Muscle of leg (tissue), 11 donors: ENCODE data around the gene ATG4B. TPM values are rescaled to one million over a fixed set of nuclear protein-coding genes. Genes with fewer than 3 reads are reported as not detected.

ENCODE experiments used
- DNase-seq: peaks from one replicate; pipeline ENCODE4 v3.0.0; 2013
- H3K27ac ChIP-seq: one replicate; pipeline ENCODE4 v1.5.1; 2013; ENCODE audit warnings: mild to moderate bottlenecking, low read length, control low read depth
- H3K27me3 ChIP-seq: one replicate; pipeline ENCODE4 v1.6.1; 2013; ENCODE audit warnings: low read length; ENCODE audit not compliant: control insufficient read depth, insufficient read depth
- H3K36me3 ChIP-seq: one replicate; pipeline ENCODE4 v1.6.1; 2013; ENCODE audit warnings: low read length; ENCODE audit not compliant: control insufficient read depth, insufficient read depth
- H3K4me1 ChIP-seq: one replicate; pipeline ENCODE4 v1.6.1; 2013; ENCODE audit warnings: low read length; ENCODE audit not compliant: control insufficient read depth, insufficient read depth
- H3K4me3 ChIP-seq: one replicate; pipeline ENCODE4 v1.5.1; 2013; ENCODE audit warnings: low read length, control low read depth
- H3K9me3 ChIP-seq: replicated peaks from 2 replicates; pipeline ENCODE4 v1.6.1; 2013; ENCODE audit warnings: low read depth, low read length; ENCODE audit not compliant: control insufficient read depth
- WGBS: methylation state at CpG from one replicate; pipeline ENCODE4 v1.1.5; 2013; ENCODE audit warnings: missing lambda C conversion rate; ENCODE audit not compliant: insufficient coverage; 5-methylcytosine and 5-hydroxymethylcytosine counted together
- polyA plus RNA-seq, 8 donors: library from polyadenylated mRNA; unstranded; fragments of 120-200 nt; gene quantifications; one replicate each; pipeline versions ENCODE4 v1.2.1 to v1.2.3, GENCODE V29; 2013; ENCODE audit warnings: inconsistent platforms in 1 of 8, low replicate concordance in 1 of 8; ENCODE audit not compliant: insufficient read length in 8 of 8, insufficient read depth in 1 of 8
- total RNA-seq: library from RNA; stranded (reverse); fragments of 120-200 nt; gene quantifications from one replicate; pipeline ENCODE4 v1.2.4, GENCODE V29; 2013

Gene ATG4B
- total and polyA plus RNA-seq, 9 donors, result 36.5 to 74.3 (median 55.3) TPM

DNA sequence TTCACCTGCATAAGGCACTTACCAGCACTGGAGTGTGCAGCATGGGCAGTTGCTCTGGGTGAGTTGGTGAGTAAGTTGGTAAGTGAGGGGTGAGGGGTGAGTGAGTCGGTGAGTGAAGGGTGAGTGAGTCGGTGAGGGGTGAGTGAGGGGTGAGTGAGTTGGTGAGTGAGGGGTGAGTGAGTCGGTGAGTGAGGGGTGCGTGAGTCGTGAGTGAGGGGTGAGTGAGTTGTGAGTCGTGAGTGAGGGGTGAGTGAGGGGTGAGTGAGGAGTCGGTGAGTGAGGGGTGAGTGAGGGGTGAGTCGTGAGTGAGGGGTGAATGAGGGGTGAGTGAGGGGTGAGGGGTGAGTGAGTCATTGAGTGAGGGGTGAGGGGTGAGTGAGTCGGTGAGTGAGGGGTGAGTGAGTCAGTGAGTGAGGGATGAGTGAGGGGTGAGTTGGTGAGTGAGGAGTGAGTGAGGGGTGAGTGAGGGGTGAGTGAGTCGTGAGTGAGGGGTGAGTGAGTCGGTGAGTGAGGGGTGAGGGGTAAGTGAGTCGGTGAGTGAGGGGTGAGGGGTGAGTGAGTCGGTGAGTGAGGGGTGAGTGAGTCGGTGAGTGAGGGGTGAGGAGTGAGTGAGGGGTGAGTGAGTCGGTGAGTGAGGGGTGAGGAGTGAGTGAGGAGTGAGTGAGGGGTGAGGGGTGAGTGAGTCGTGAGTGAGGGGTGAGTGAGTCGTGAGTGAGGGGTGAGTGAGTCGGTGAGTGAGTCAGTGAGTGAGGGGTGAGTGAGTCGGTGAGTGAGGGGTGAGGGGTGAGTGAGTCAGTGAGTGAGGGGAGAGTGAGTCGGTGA lies 17.7 kb upstream of the ATG4B start:
- WGBS, result 94% methylated on average over 17 of the region's 20 CpGs
- Histone ChIP-seq H3K27me3 (no peaks in the 10 kb centered on the region), H3K36me3 (no peaks in the 10 kb centered on the region), H3K4me3 (no peak overlapping the region), H3K9me3 (peaks cover 3% of the 10 kb centered on the region), H3K4me1 (peaks cover 24% of the 10 kb centered on the region), H3K27ac (no peak overlapping the region)
- no peak for DNase-seq

DNA sequence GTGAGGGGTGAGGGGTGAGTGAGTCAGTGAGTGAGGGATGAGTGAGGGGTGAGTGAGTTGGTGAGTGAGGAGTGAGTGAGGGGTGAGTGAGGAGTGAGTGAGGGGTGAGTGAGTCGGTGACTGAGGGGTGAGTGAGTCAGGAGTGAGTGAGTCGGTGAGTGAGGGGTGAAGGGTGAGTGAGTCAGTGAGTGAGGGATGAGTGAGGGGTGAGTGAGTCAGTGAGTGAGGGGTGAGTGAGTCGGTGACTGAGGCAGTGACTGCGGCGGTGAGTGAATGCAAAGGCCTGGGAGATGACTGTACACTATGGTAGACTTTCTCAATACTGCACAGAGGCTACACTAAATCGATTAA lies 17.1 kb upstream of the ATG4B start:
- no peak overlapping the region for H3K4me3 ChIP-seq
- no peaks in the 10 kb centered on the region for H3K36me3 ChIP-seq
- no peak for DNase-seq
- H3K27me3 ChIP-seq, result no peaks in the 10 kb centered on the region
- H3K27ac ChIP-seq, result no peak overlapping the region
- WGBS, result 98% methylated on average over 3 of the region's 6 CpGs
- peaks cover 3% of the 10 kb centered on the region for H3K9me3 ChIP-seq
- H3K4me1 ChIP-seq, result peaks cover 22% of the 10 kb centered on the region

DNA sequence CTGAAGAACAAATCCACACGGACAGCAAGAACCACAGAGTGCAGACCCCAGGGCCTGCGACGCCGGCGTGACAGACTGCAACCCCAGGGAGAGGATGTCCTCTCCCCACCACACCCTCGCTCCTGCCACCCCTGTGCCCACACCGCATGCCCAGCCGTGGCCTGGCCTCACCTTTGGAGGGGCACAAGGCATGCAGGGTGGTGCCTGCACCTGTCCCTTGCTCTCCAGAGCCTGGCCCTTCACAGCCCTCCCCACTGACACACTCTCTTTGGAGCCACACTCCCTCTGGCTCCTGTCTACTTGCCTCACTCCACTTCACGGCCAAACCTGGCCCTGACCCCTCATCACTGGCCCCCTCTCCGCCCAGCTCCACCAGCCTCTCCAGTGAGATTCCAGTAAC lies 9.8 kb upstream of the ATG4B start:
- Histone ChIP-seq H3K27ac (no peak overlapping the region), H3K9me3 (no peaks in the 10 kb centered on the region), H3K4me1 (no peaks in the 10 kb centered on the region), H3K36me3 (peaks cover 36% of the 10 kb centered on the region), H3K27me3 (no peaks in the 10 kb centered on the region), H3K4me3 (no peak overlapping the region)
- WGBS, result 86% methylated on average over 10 of the region's 10 CpGs
- DNase-seq, result no peak

DNA sequence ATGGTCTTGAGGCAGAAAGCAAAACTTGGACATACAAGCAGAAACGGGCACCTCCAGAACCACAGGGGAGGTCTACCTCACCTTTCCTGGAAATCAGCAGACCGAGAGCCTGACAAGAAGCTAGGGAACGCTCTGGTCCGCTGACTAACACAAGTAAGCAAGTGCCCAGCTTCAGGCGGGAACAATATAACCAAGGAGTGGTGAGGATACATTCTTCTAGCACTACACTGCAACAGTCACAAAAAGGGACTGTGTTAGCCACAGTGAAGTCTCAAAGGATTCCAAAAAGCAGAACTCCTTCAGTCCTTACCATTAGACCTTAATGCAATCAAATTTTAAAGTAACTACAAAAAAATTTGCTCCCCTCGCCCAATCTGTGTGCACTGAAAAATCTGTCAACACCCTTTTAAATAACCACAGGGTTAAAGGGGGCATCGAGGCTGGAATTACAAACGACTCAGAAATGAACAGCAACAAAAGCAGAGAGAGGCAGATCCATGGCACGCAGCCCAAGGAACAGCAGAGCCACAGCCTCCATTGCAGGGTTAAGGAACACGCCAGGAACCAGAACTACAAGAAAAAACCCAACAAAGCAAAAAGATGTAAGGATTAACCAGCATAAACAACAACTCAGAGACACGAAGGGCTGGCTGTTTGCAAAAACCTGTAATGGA lies 7.6 kb upstream of the ATG4B start:
- Histone ChIP-seq H3K4me1 (peaks cover 3% of the 10 kb centered on the region), H3K36me3 (peaks cover 53% of the 10 kb centered on the region), H3K27me3 (no peaks in the 10 kb centered on the region), H3K9me3 (no peaks in the 10 kb centered on the region), H3K27ac (no peak overlapping the region), H3K4me3 (no peak overlapping the region)
- WGBS, result 74% methylated on average over 5 of the region's 11 CpGs
- no peak for DNase-seq

DNA sequence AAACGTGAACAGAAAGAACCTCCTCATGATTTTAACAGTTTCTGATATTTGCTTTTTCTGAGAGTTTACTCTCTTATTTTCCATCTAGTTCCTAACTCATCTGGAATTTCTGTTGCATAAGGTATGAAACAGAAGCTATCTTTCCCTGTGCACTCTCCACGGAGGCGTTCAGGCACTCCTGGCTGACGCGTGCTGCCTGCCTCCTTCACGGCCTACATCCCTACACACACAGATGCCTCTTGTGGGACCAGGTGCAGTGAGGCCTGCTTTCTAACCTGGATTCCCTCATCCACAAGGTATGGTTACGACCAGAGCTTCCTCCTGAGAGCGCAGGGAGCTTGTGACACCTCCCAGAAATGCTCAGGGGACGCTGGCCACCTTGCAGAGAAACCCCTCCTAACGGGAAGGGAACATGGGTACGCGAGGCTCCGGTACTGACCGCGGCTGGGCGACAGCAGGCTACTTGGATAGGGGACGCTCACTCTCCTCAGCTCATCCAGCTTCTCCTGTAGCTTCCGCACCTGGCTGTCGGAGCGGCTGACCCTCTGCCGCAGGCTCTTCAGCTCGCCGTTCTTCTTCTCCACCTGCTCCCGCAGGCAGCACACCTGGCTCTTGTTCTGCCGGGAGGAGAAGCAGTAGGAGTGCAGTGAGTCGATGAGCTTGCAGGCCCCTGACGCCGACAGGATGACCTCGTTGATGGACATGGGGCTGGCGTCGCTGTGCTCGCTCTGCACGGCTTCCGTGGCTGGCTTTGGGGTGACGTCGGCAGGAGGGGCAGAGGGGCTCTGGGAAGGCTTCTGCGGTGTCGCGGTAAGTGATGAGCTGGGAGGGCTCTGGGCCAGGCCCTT lies 4.8 kb upstream of the ATG4B start:
- Histone ChIP-seq H3K4me3 (no peak overlapping the region), H3K27me3 (no peaks in the 10 kb centered on the region), H3K9me3 (no peaks in the 10 kb centered on the region), H3K4me1 (peaks cover 8% of the 10 kb centered on the region), H3K36me3 (peaks cover 47% of the 10 kb centered on the region), H3K27ac (no peak overlapping the region)
- WGBS, result 93% methylated on average over 37 of the region's 39 CpGs
- no peak for DNase-seq

DNA sequence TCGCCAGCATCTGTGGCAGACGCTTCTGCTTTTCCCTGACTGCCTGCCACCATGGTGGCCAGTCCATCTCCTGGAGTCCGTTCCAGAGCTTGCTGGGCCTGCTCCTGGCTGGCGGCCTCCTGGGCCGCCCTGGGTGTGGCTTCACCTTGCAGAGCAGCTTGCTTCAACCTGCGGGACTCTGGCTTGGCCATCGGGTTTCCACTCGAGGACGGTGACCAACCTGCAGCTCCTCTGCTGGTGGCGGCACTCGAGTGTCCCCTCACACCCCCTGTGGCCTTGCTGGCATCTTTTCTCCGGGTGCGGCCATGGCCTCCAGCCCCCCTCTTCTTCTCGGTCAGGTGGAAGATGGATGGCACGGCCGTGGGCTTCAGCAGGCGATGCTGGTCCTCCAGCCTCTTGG lies 3.9 kb upstream of the ATG4B start:
- WGBS, result 92% methylated on average over 11 of the region's 17 CpGs
- Histone ChIP-seq H3K27ac (no peak overlapping the region), H3K36me3 (peaks cover 45% of the 10 kb centered on the region), H3K4me3 (no peak overlapping the region), H3K9me3 (no peaks in the 10 kb centered on the region), H3K4me1 (peaks cover 11% of the 10 kb centered on the region), H3K27me3 (no peaks in the 10 kb centered on the region)
- no peak for DNase-seq

DNA sequence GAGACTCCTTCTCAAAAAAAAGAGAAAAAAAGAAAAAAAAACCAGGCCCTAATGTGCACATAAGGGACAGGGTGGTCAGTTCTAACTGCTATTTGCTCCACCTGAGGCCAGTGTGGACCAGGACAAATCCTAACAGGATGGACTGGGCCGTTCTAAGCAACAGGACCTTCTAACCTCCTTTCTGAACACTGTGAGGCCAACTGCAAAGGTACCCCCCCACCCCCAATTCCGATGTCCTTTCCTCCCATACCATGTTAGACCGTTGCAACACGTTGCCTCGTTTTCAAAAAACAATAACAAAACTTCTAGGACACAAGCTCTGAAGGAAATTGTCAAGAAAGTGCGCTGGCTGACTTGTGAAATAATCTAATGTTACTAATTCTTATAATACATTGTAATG lies 1.7 kb upstream of the ATG4B start:
- Histone ChIP-seq H3K9me3 (peaks cover 3% of the 10 kb centered on the region), H3K27me3 (no peaks in the 10 kb centered on the region), H3K27ac (no peak overlapping the region), H3K36me3 (peaks cover 46% of the 10 kb centered on the region), H3K4me3 (peak overlapping the region; percentile 80), H3K4me1 (peaks cover 20% of the 10 kb centered on the region)
- WGBS, result 40% methylated on average over 1 of the region's 6 CpGs
- no peak for DNase-seq

DNA sequence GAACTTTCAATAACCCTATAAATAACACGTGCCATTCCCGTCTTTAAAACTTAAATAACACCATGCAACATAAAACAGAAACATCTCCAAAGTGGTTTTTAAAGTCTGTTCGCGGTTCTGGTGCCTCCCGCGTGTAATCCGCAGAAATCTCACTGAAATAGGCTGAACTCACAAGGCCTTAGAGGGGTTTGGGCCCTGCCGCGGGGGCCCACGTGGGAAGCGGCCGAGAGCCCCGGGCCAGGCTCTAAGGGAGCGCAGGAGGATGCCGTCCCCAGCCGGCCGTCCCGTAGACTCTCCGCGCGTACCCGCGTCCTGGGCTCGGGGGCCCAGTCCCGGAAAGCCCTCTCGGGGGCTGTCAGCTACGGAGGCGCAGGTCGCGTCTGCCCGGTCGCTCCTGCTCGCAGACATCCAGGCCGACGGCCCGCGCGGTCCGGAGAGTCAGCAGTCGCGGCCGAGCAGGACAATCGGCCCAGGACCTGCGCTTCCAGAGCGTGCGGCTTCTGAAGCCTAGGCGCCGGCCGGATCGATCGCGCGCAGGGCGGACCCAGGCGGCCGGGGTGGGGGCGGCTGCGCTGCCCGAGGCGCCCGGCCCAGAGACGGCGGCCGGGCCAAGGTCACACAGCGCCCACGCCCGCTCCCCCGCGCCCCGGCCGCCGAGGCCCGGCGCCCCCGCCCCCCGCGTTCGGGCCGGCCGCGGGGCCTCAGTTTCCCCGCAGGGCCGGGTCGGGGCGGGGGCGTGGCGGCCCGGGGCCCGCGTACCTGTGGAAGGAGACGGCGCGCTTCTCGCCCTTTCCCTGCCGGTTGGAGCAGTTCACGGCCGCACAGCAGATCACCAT lies 1.1 kb upstream of the ATG4B start:
- no peaks in the 10 kb centered on the region for H3K27me3 ChIP-seq
- peak overlapping the region; percentile 80 for H3K4me3 ChIP-seq
- peaks cover 3% of the 10 kb centered on the region for H3K9me3 ChIP-seq
- peak overlapping the region; percentile 77 for H3K27ac ChIP-seq
- peaks cover 24% of the 10 kb centered on the region for H3K4me1 ChIP-seq
- peak; percentile 59 for DNase-seq
- peaks cover 41% of the 10 kb centered on the region for H3K36me3 ChIP-seq
- WGBS, result under 1% methylated on average over 97 of the region's 97 CpGs

DNA sequence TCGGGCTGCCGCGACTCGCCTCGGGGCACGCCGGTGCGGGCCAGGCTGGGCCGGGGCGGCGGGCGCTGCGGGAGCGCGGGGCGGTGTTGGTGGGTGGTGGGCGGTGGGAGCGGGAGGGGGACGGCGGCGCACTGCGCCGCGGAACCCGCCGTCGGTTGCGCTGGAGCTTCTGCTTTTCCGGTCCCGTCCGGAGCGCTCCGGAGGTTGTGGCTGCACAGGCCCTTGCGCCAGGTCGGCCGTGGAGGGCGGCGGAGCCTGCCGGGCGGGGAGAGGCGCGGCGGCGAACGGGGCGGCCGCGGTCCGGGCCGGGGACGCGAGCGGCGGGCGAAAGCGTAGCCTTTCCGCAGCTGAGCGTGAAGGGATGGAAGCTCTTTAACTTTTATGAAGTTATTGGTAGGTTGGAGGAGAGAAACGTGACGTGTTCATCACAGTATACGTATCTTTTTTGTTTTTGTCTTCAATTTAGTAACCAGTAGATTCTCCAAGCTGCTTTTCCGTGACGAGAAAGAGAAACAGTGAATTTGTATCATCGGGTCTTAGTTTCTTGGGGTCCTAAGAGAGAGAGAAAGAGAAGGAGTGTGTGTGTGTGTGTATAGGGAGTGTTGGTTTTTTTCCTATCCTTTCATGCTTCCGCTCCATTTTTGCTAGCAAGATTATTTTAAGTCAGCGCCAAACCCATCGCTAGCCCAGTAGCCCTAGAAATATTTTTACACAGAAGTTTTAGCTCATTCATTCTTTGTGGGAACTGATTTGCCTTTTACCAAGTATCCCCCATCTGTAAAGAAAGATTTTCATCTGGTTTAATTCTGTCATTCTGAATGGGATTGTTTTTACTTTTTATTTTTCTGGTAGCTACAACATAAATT lies 535 bp downstream of the ATG4B start:
- H3K9me3 ChIP-seq, result peaks cover 3% of the 10 kb centered on the region
- DNase-seq, result no peak
- H3K4me1 ChIP-seq, result peaks cover 29% of the 10 kb centered on the region
- H3K27me3 ChIP-seq, result no peaks in the 10 kb centered on the region
- H3K4me3 ChIP-seq, result peak overlapping the region; percentile 86
- WGBS, result under 1% methylated on average over 56 of the region's 67 CpGs
- H3K36me3 ChIP-seq, result peaks cover 29% of the 10 kb centered on the region
- H3K27ac ChIP-seq, result no peak overlapping the region
